OCI-LY3 (cell line): ENCODE measurements around the gene PPT1.

Source experiments
- H2AFZ ChIP-seq: fragments of 200-600, 300-600 bp; shearing (Covaris generic); 2 replicates; pipeline ENCODE4 v1.6.0; 2014; ENCODE audit warnings: antibody characterized with exemption, low read depth, low read length
- H3K27ac ChIP-seq: fragments of 200-600, 300-600 bp; sonication (generic); 2 replicates; pipeline ENCODE4 v1.5.1; 2014; ENCODE audit warnings: mild to moderate bottlenecking, low read length, moderate library complexity, mixed read lengths
- H3K27me3 ChIP-seq: fragments of 200-600, 300-600 bp; sonication (generic); 2 replicates; pipeline ENCODE4 v1.6.1; 2014; ENCODE audit warnings: low read depth, low read length, mixed read lengths
- H3K36me3 ChIP-seq: fragments of 200-600, 300-600 bp; sonication (generic); replicated peaks from 2 replicates; pipeline ENCODE3; 2014; ENCODE audit warnings: low read depth, low read length, mixed read lengths
- H3K4me1 ChIP-seq: fragments of 300-600, 200-600 bp; sonication (generic); 2 replicates; pipeline ENCODE4 v1.6.1; 2014; ENCODE audit warnings: low read length, mixed read lengths
- H3K4me2 ChIP-seq: fragments of 200-600, 300-600 bp; sonication (generic); 2 replicates; pipeline ENCODE4 v1.6.1; 2014; ENCODE audit warnings: low read length, mixed read lengths
- H3K4me3 ChIP-seq: fragments of 300-600, 200-600 bp; sonication (generic); 2 replicates; pipeline ENCODE4 v1.5.1; 2014; ENCODE audit warnings: antibody characterized with exemption, mild to moderate bottlenecking, low read length, moderate library complexity
- H3K79me2 ChIP-seq: fragments of 300-600, 200-600 bp; shearing (Covaris generic); 2 replicates; pipeline ENCODE4 v1.6.1; 2014; ENCODE audit warnings: mild to moderate bottlenecking, low read length, mixed read lengths
- H3K9ac ChIP-seq: fragments of 300-600, 200-600 bp; shearing (Covaris generic); 2 replicates; pipeline ENCODE4 v1.6.0; 2014; ENCODE audit warnings: mild to moderate bottlenecking, low read length, moderate library complexity
- H3K9me3 ChIP-seq: fragments of 200-600, 300-600 bp; shearing (Covaris generic); 2 replicates; pipeline ENCODE4 v1.6.1; 2014; ENCODE audit warnings: low read length, mixed read lengths; ENCODE audit not compliant: insufficient read depth
- H4K20me1 ChIP-seq: fragments of 200-600, 300-600 bp; sonication (generic); 2 replicates; pipeline ENCODE4 v1.6.1; 2016; ENCODE audit warnings: low read length, mixed read lengths; ENCODE audit not compliant: insufficient read depth
- CTCF ChIP-seq: fragments of 200-600, 300-600 bp; sonication (generic); IDR thresholded peaks from 2 replicates; pipeline ENCODE4 v1.5.1; 2014; ENCODE audit warnings: antibody characterized with exemption, low read length, low read depth
- EZH2phosphoT487 ChIP-seq: fragments of 200-600 bp; shearing (Covaris generic); IDR thresholded peaks from 2 replicates; pipeline ENCODE4 v1.6.1; 2018; ENCODE audit warnings: antibody characterized with exemption, mixed run types, low read depth

Gene PPT1

GRCh38 chr1:40047276-40047675 is 49.8 kb downstream of the PPT1 start:
- Histone ChIP-seq H3K36me3 (peaks cover 12% of the 10 kb centered on the region), H4K20me1 (peaks cover 29% of the 10 kb centered on the region), H3K4me3 (no peak overlapping the region), H3K79me2 (peaks cover 92% of the 10 kb centered on the region), H3K9me3 (no peaks in the 10 kb centered on the region), H3K4me2 (no peak overlapping the region), H2AFZ (no peak overlapping the region), H3K9ac (no peak overlapping the region), H3K27ac (no peak overlapping the region), H3K27me3 (no peaks in the 10 kb centered on the region), H3K4me1 (peaks cover 19% of the 10 kb centered on the region)
- TF ChIP-seq EZH2phosphoT487 = no peak
- TF ChIP-seq CTCF = no peak

DNA sequence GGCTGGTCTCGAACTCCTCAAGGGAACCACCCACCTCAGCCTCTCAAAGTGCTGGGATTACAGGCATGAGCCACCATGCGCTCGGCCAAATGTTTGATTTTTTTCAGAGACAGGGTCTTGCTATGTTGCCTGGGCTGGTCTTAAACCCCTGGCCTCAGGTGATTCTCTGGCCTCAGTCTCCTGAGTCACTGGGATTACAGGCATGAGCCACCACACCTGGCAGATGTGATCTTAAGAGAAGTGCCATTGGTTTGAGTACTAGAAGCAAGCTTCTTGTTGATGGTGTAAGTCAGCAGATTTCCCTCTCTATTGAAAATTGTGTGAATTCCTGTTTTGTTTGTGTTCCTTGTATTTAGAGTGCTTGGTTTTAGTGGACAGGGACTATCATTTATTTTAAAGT is 51.3 kb downstream of the PPT1 start:
- H3K36me3 ChIP-seq = peaks cover 13% of the 10 kb centered on the region
- peaks cover 92% of the 10 kb centered on the region for H3K79me2 ChIP-seq
- H2AFZ ChIP-seq = no peak overlapping the region
- H4K20me1 ChIP-seq = peaks cover 32% of the 10 kb centered on the region; the same call in 1 of the 2 replicates
- TF ChIP-seq CTCF (no peak), EZH2phosphoT487 (no peak)
- H3K9me3 ChIP-seq = no peaks in the 10 kb centered on the region
- H3K27me3 ChIP-seq = no peaks in the 10 kb centered on the region
- no peak overlapping the region for H3K27ac ChIP-seq
- H3K4me1 ChIP-seq = peaks cover 24% of the 10 kb centered on the region
- H3K4me3 ChIP-seq = no peak overlapping the region
- no peak overlapping the region for H3K9ac ChIP-seq
- H3K4me2 ChIP-seq = no peak overlapping the region

DNA sequence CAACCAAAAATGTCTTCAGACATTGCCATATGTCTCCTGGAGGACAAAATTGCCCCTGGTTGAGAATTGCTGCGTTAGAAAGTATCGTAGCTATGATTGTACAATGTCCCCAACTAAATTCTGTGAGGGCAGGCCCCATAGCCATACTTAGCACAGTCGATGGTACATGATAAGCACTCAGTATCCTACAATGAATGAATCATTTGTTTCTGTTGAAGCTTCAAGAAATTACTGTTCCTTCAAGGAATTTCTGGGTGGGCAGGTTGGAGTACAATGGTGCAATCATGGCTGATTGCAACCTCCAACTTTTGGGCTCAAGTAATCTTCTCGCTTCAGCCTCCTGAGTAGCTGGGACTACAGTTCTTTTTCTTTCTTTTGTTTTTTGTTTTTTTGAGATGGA is 51.9 kb downstream of the PPT1 start:
- H3K79me2 ChIP-seq = peaks cover 91% of the 10 kb centered on the region
- H3K4me1 ChIP-seq = peaks cover 21% of the 10 kb centered on the region
- no peak overlapping the region for H3K4me2 ChIP-seq

GRCh38 chr1:40044110-40044509 is 52.9 kb downstream of the PPT1 start:
- Histone ChIP-seq H3K36me3 (peaks cover 13% of the 10 kb centered on the region), H3K79me2 (peaks cover 80% of the 10 kb centered on the region), H3K27ac (no peak overlapping the region), H3K9me3 (no peaks in the 10 kb centered on the region), H2AFZ (no peak overlapping the region), H3K27me3 (no peaks in the 10 kb centered on the region), H3K4me1 (peaks cover 12% of the 10 kb centered on the region), H3K4me3 (no peak overlapping the region), H3K9ac (no peak overlapping the region), H3K4me2 (no peak overlapping the region), H4K20me1 (peaks cover 22% of the 10 kb centered on the region; the same call in 1 of the 2 replicates)
- TF ChIP-seq EZH2phosphoT487 (no peak), CTCF (no peak)

More for the DNA sequence above, 51.9 kb downstream of the PPT1 start:
- Histone ChIP-seq H3K36me3 (peaks cover 13% of the 10 kb centered on the region), H3K9me3 (no peaks in the 10 kb centered on the region), H3K4me3 (no peak overlapping the region), H2AFZ (no peak overlapping the region), H3K27ac (no peak overlapping the region), H3K9ac (no peak overlapping the region), H3K27me3 (no peaks in the 10 kb centered on the region), H4K20me1 (peaks cover 31% of the 10 kb centered on the region; the same call in 1 of the 2 replicates)
- TF ChIP-seq CTCF = no peak
- no peak for TF ChIP-seq EZH2phosphoT487
